WI38 (cell line): ENCODE data around the gene VCY.
"Not testable (repeated sequence)": the region's sequence is repeated elsewhere in the genome, so short reads cannot be mapped to it uniquely, and the experiment has no call there.

ENCODE experiments used
- H3K4me3 ChIP-seq: 2 replicates; pipeline ENCODE4 v1.5.1; 2011; ENCODE audit warnings: low read depth, mild to moderate bottlenecking, control low read depth, low read length

The VCY gene

GRCh38 chrY:13986373-13986772 lies at the start of gene VCY:
Gene VCY, minus strand, starts transcription at chrY:13986473. Its CDS starts 33 bp downstream, at chrY:13986440.
- not testable (repeated sequence) for H3K4me3 ChIP-seq

- H3K4me3 ChIP-seq = not testable (repeated sequence)
Observed at GRCh38 chrY:14030395-14030794, 44.1 kb upstream of the VCY start.

GRCh38 chrY:14011916-14012315 lies 25.6 kb upstream of the VCY start:
- H3K4me3 ChIP-seq = not testable (repeated sequence)

- not testable (repeated sequence) for H3K4me3 ChIP-seq
Observed at GRCh38 chrY:13942406-13942805, 43.9 kb downstream of the VCY start.
